Measurements from ENCODE around the gene CCIN.
"Not testable (repeated sequence)": the region's sequence is repeated elsewhere in the genome, so short reads cannot be mapped to it uniquely, and the experiment has no call there.

CCIN gene

GRCh38 chr9:36169166-36169565 lies at the start of gene CCIN:
TSS of gene CCIN (plus strand) at chr9:36169388. CDS start at chr9:36169503, 115 bp downstream.
- DNase-seq (ENCODE audit: low read depth in 3 of 3): no peak

GRCh38 chr9:36119476-36119875 lies 49.7 kb upstream of the CCIN start:
- no peak for DNase-seq (ENCODE audit: low read depth in 3 of 3)

- DNase-seq (ENCODE audit: low read depth in 3 of 3): no peak
Observed at GRCh38 chr9:36120705-36121104, 48.5 kb upstream of the CCIN start.

GRCh38 chr9:36121971-36122370 lies 47.2 kb upstream of the CCIN start:
- no peak for DNase-seq (ENCODE audit: low read depth in 3 of 3)

- DNase-seq (ENCODE audit: low read depth in 3 of 3): no peak
Observed at GRCh38 chr9:36123515-36123914, 45.7 kb upstream of the CCIN start.

GRCh38 chr9:36125062-36125855 lies 43.9 kb upstream of the CCIN start:
- no peak for DNase-seq (ENCODE audit: low read depth in 3 of 3)

GRCh38 chr9:36126016-36126730 lies 43.0 kb upstream of the CCIN start:
- DNase-seq (ENCODE audit: low read depth in 3 of 3): no peak

GRCh38 chr9:36127652-36128244 lies 41.4 kb upstream of the CCIN start:
- DNase-seq (ENCODE audit: low read depth in 3 of 3): no peak

GRCh38 chr9:36128349-36128748 lies 40.8 kb upstream of the CCIN start:
- DNase-seq (ENCODE audit: low read depth in 3 of 3): no peak

GRCh38 chr9:36129139-36129538 lies 40.0 kb upstream of the CCIN start:
- no peak for DNase-seq (ENCODE audit: low read depth in 3 of 3)

GRCh38 chr9:36131666-36132065 lies 37.5 kb upstream of the CCIN start:
- DNase-seq (ENCODE audit: low read depth in 3 of 3): not testable (repeated sequence)

GRCh38 chr9:36132086-36132485 lies 37.1 kb upstream of the CCIN start:
- DNase-seq (ENCODE audit: low read depth in 3 of 3): no peak

- DNase-seq (ENCODE audit: low read depth in 3 of 3): no peak
Observed at GRCh38 chr9:36134761-36135505, 34.3 kb upstream of the CCIN start.

- DNase-seq (ENCODE audit: low read depth in 3 of 3): no peak
Observed at GRCh38 chr9:36135741-36136271, 33.4 kb upstream of the CCIN start.

GRCh38 chr9:36136272-36136893 lies 32.8 kb upstream of the CCIN start, which contains the start of gene GLIPR2:
TSS of gene GLIPR2 (plus strand) at chr9:36136733. CDS start at chr9:36136779, 46 bp downstream.
- DNase-seq (ENCODE audit: low read depth in 3 of 3): peak; percentile 52 to 69 (median 57)

- no peak for DNase-seq (ENCODE audit: low read depth in 3 of 3)
Observed at GRCh38 chr9:36136894-36137391, 32.2 kb upstream of the CCIN start.

GRCh38 chr9:36137392-36138004 lies 31.7 kb upstream of the CCIN start:
- DNase-seq (ENCODE audit: low read depth in 3 of 3): no peak

GRCh38 chr9:36138496-36138895 lies 30.7 kb upstream of the CCIN start:
- no peak for DNase-seq (ENCODE audit: low read depth in 3 of 3)

- DNase-seq (ENCODE audit: low read depth in 3 of 3): no peak
Observed at GRCh38 chr9:36138901-36139300, 30.3 kb upstream of the CCIN start.

Data from stimulated activated CD4-positive, alpha-beta T cell treated with anti-CD3 and anti-CD28 coated beads, TNF-alpha, amount 100 ng/mL, for 48 hours (primary cell).